ENCODE data around the gene ADGRL2.

GRCh38 chr1:81754424-81754823, 46.3 kb upstream of the ADGRL2 start:
- TF ChIP-seq POLR2AphosphoS5 (IDR thresholded peaks at IDR 0.05; ENCODE audit: low read depth) (no peak), CTCF (conservative IDR thresholded peaks at IDR 0.05; ENCODE audit: low read depth in 2 of 2) (no peak)
